Smooth muscle cell of the brain vasculature (primary cell): ENCODE measurements around the gene STARD3.

Experiments used
- DNase-seq: peaks from one replicate; pipeline ENCODE4 v3.0.0-alpha.2; 2012; ENCODE audit warnings: low read depth, low spot score

Gene STARD3

GRCh38 chr17:39672522-39673334, 35.8 kb downstream of the STARD3 start:
- DNase-seq: no peak

- DNase-seq: no peak
Measured at GRCh38 chr17:39673335-39674081, 36.6 kb downstream of the STARD3 start.

- no peak for DNase-seq
Measured at GRCh38 chr17:39674179-39674578, 37.2 kb downstream of the STARD3 start.

GRCh38 chr17:39674702-39675389, 37.9 kb downstream of the STARD3 start:
- DNase-seq: no peak

GRCh38 chr17:39675390-39676082, 38.6 kb downstream of the STARD3 start:
- no peak for DNase-seq

GRCh38 chr17:39676198-39676819, 39.4 kb downstream of the STARD3 start:
- no peak for DNase-seq

- DNase-seq: no peak
Measured at GRCh38 chr17:39677072-39677471, 40.1 kb downstream of the STARD3 start.

GRCh38 chr17:39677542-39678339, 40.8 kb downstream of the STARD3 start:
- DNase-seq: no peak

- DNase-seq: no peak
Measured at GRCh38 chr17:39678340-39679116, 41.6 kb downstream of the STARD3 start.

- no peak for DNase-seq
Measured at GRCh38 chr17:39679521-39680192, 42.7 kb downstream of the STARD3 start.

- DNase-seq: no peak
Measured at GRCh38 chr17:39683295-39683939, 46.5 kb downstream of the STARD3 start.

GRCh38 chr17:39684369-39685192, 47.6 kb downstream of the STARD3 start:
- DNase-seq: no peak

GRCh38 chr17:39687101-39687545, 50.2 kb downstream of the STARD3 start:
- DNase-seq: no peak

GRCh38 chr17:39687546-39688474, 50.9 kb downstream of the STARD3 start, which contains the start of gene PGAP3:
TSS of gene PGAP3 (minus strand) at chr17:39688057. CDS start at chr17:39688014, 43 bp downstream.
- peak; percentile 77 for DNase-seq

GRCh38 chr17:39688475-39688835, 51.5 kb downstream of the STARD3 start:
- no peak for DNase-seq

GRCh38 chr17:39688945-39689344, 52.0 kb downstream of the STARD3 start:
- no peak for DNase-seq
